Measurements from ENCODE around the gene TOLLIP. TPM values are rescaled to one million over a fixed set of nuclear protein-coding genes. Genes with fewer than 3 reads are reported as not detected.
"Not testable (repeated sequence)": the region's sequence is repeated elsewhere in the genome, so short reads cannot be mapped to it uniquely, and the experiment has no call there.

The TOLLIP gene
- total RNA-seq, result 54.9 to 60.9 TPM (median 58.4 TPM) in 3 replicates
- long read RNA-seq, transcript TOLLIP-211 (5 exons, 684 nt), result minor isoform, 6 of 181 reads
- long read RNA-seq, transcript TOLLIP-202 (6 exons, 3,617 nt), result major isoform, 158 of 181 reads
- long read RNA-seq, partial matches to known transcripts, result 5 of 181 reads
- long read RNA-seq, other reads (novel, unspliced or antisense), result 12 of 181 reads

GRCh38 chr11:1309498-1310317 lies at the start of gene TOLLIP:
TSS of gene TOLLIP (minus strand) at chr11:1309632. CDS start at chr11:1309498, 134 bp downstream.
- DNase-seq (ENCODE audit: low spot score), result peak; percentile 97
- Mint-ChIP-seq H3K4me3 (ENCODE audit: unreplicated experiment) (peak within 1 kb of the TSS; percentile 83), H3K4me1 (ENCODE audit: low read depth) (peaks cover 39% of the 10 kb centered on the region), H3K27ac (ENCODE audit: unreplicated experiment) (peak within 1 kb of the TSS; percentile 86), H3K36me3 (ENCODE audit: low read depth) (peaks cover 11% of the 10 kb centered on the region), H3K9me3 (ENCODE audit: low read depth) (peaks cover 28% of the 10 kb centered on the region), H3K27me3 (ENCODE audit: low read depth) (no peaks in the 10 kb centered on the region)
- TF ChIP-seq CTCF (IDR thresholded peaks at IDR 0.05), result peak; percentile 67

- H3K4me3 Mint-ChIP-seq (ENCODE audit: unreplicated experiment); H3K36me3 Mint-ChIP-seq (ENCODE audit: low read depth); H3K9me3 Mint-ChIP-seq (ENCODE audit: low read depth); H3K27ac Mint-ChIP-seq (ENCODE audit: unreplicated experiment); H3K4me1 Mint-ChIP-seq (ENCODE audit: low read depth): not testable (repeated sequence)
- peaks cover 26% of the 10 kb centered on the region for H3K27me3 Mint-ChIP-seq (ENCODE audit: low read depth)
- DNase-seq (ENCODE audit: low spot score), result peak; percentile 33
Observed at GRCh38 chr11:1358931-1359330, 49.5 kb upstream of the TOLLIP start.

- Mint-ChIP-seq H3K4me1 (ENCODE audit: low read depth) (no peaks in the 10 kb centered on the region), H3K27ac (ENCODE audit: unreplicated experiment) (no peak overlapping the region)
Observed at GRCh38 chr11:1358286-1358685, 48.9 kb upstream of the TOLLIP start.

GRCh38 chr11:1356478-1356960 lies 47.1 kb upstream of the TOLLIP start:
- Mint-ChIP-seq H3K36me3 (ENCODE audit: low read depth) (peaks cover 1% of the 10 kb centered on the region), H3K4me3 (ENCODE audit: unreplicated experiment) (no peak overlapping the region), H3K4me1 (ENCODE audit: low read depth) (no peaks in the 10 kb centered on the region), H3K27ac (ENCODE audit: unreplicated experiment) (no peak overlapping the region), H3K27me3 (ENCODE audit: low read depth) (peaks cover 25% of the 10 kb centered on the region), H3K9me3 (ENCODE audit: low read depth) (no peaks in the 10 kb centered on the region)
- TF ChIP-seq CTCF (IDR thresholded peaks at IDR 0.05), result no peak
- no peak for DNase-seq (ENCODE audit: low spot score)

More at GRCh38 chr11:1358286-1358685, 48.9 kb upstream of the TOLLIP start:
- Mint-ChIP-seq H3K36me3 (ENCODE audit: low read depth) (peaks cover 1% of the 10 kb centered on the region), H3K9me3 (ENCODE audit: low read depth) (no peaks in the 10 kb centered on the region), H3K27me3 (ENCODE audit: low read depth) (peaks cover 25% of the 10 kb centered on the region), H3K4me3 (ENCODE audit: unreplicated experiment) (no peak overlapping the region)
- TF ChIP-seq CTCF (IDR thresholded peaks at IDR 0.05), result no peak
- peak; percentile 71 for DNase-seq (ENCODE audit: low spot score)

GRCh38 chr11:1356007-1356435 lies 46.6 kb upstream of the TOLLIP start:
- Mint-ChIP-seq H3K4me3 (ENCODE audit: unreplicated experiment) (no peak overlapping the region), H3K9me3 (ENCODE audit: low read depth) (no peaks in the 10 kb centered on the region), H3K27me3 (ENCODE audit: low read depth) (peaks cover 29% of the 10 kb centered on the region), H3K36me3 (ENCODE audit: low read depth) (peaks cover 1% of the 10 kb centered on the region), H3K27ac (ENCODE audit: unreplicated experiment) (no peak overlapping the region), H3K4me1 (ENCODE audit: low read depth) (no peaks in the 10 kb centered on the region)
- TF ChIP-seq CTCF (IDR thresholded peaks at IDR 0.05), result no peak
- DNase-seq (ENCODE audit: low spot score), result no peak
